ENCODE results near the gene IGHMBP2.
"Not testable (repeated sequence)": the region's sequence is repeated elsewhere in the genome, so short reads cannot be mapped to it uniquely, and the experiment has no call there.

The IGHMBP2 gene

GRCh38 chr11:68903288-68904247, at the start of gene IGHMBP2, which contains the start of gene MRPL21:
TSS of gene IGHMBP2 (plus strand) at chr11:68903891. CDS start at chr11:68903953, 62 bp downstream.
TSS of gene MRPL21 (minus strand) at chr11:68903832. CDS start at chr11:68903810, 22 bp downstream.
- DNase-seq: peak; percentile 91

GRCh38 chr11:68854273-68854958, 49.3 kb upstream of the IGHMBP2 start:
- no peak for DNase-seq

GRCh38 chr11:68855205-68855981, 48.3 kb upstream of the IGHMBP2 start:
- peak; percentile 20 for DNase-seq

GRCh38 chr11:68856425-68857030, 47.2 kb upstream of the IGHMBP2 start:
- not testable (repeated sequence) for DNase-seq

- DNase-seq: no peak
Observed at GRCh38 chr11:68857037-68857586, 46.6 kb upstream of the IGHMBP2 start.

- DNase-seq: no peak
Observed at GRCh38 chr11:68859123-68859522, 44.6 kb upstream of the IGHMBP2 start.

GRCh38 chr11:68862421-68862820, 41.3 kb upstream of the IGHMBP2 start:
- DNase-seq: no peak

GRCh38 chr11:68863553-68864265, 40.0 kb upstream of the IGHMBP2 start:
- no peak for DNase-seq

- no peak for DNase-seq
Observed at GRCh38 chr11:68865241-68865640, 38.5 kb upstream of the IGHMBP2 start.

- no peak for DNase-seq
Observed at GRCh38 chr11:68867066-68867465, 36.6 kb upstream of the IGHMBP2 start.

GRCh38 chr11:68868221-68868835, 35.4 kb upstream of the IGHMBP2 start:
- DNase-seq: no peak

- no peak for DNase-seq
Observed at GRCh38 chr11:68870470-68870869, 33.2 kb upstream of the IGHMBP2 start.

GRCh38 chr11:68872216-68873003, 31.3 kb upstream of the IGHMBP2 start:
- DNase-seq: no peak

- DNase-seq: no peak
Observed at GRCh38 chr11:68878022-68878421, 25.7 kb upstream of the IGHMBP2 start.

GRCh38 chr11:68880851-68881250, 22.8 kb upstream of the IGHMBP2 start:
- no peak for DNase-seq

- DNase-seq: no peak
Observed at GRCh38 chr11:68881320-68881719, 22.4 kb upstream of the IGHMBP2 start.

GRCh38 chr11:68882391-68882790, 21.3 kb upstream of the IGHMBP2 start:
- no peak for DNase-seq

- DNase-seq: not testable (repeated sequence)
Observed at GRCh38 chr11:68884827-68885226, 18.9 kb upstream of the IGHMBP2 start.

GRCh38 chr11:68889948-68890446, 13.7 kb upstream of the IGHMBP2 start:
- DNase-seq: no peak
